Activated T-cell treated with anti-CD3 and anti-CD28 coated beads, Interleukin-2, amount 50 U/mL, for 24 hours (primary cell): ENCODE data around the gene GLCE.

ENCODE experiments used
- DNase-seq: peaks from one replicate; pipeline ENCODE4 v3.0.0-alpha.2; 2020
- H3K27ac Mint-ChIP-seq: 2 replicates; pipeline ENCODE4 v1.8.0; 2020; ENCODE audit warnings: mild to moderate bottlenecking, mixed read lengths
- H3K27me3 Mint-ChIP-seq: 2 replicates; pipeline ENCODE4 v1.8.0; 2020; ENCODE audit warnings: mixed read lengths
- H3K36me3 Mint-ChIP-seq: 2 replicates; pipeline ENCODE4 v1.8.0; 2020; ENCODE audit warnings: low read depth, mixed read lengths
- H3K4me1 Mint-ChIP-seq: 2 replicates; pipeline ENCODE4 v1.8.0; 2020; ENCODE audit warnings: low read depth, mixed read lengths
- H3K4me3 Mint-ChIP-seq: 2 replicates; pipeline ENCODE4 v1.8.0; 2020; ENCODE audit warnings: mild to moderate bottlenecking, moderate library complexity, mixed read lengths
- H3K9me3 Mint-ChIP-seq: 2 replicates; pipeline ENCODE4 v1.8.0; 2020; ENCODE audit warnings: mixed read lengths

GLCE gene

GRCh38 chr15:69160141-69160993, at the start of gene GLCE:
Gene GLCE, plus strand, starts transcription at chr15:69160635. Its CDS starts 95,172 bp downstream, at chr15:69255807.
- H3K4me1 Mint-ChIP-seq: peaks cover 16% of the 10 kb centered on the region
- H3K36me3 Mint-ChIP-seq: peaks cover 5% of the 10 kb centered on the region
- peaks cover 12% of the 10 kb centered on the region for H3K27me3 Mint-ChIP-seq

GRCh38 chr15:69114331-69114928, 46.0 kb upstream of the GLCE start:
- Mint-ChIP-seq H3K4me1 (peaks cover 13% of the 10 kb centered on the region), H3K4me3 (no peak overlapping the region), H3K27ac (no peak overlapping the region), H3K27me3 (peaks cover 51% of the 10 kb centered on the region), H3K9me3 (no peaks in the 10 kb centered on the region), H3K36me3 (no peaks in the 10 kb centered on the region)
- DNase-seq: no peak

More at GRCh38 chr15:69160141-69160993, at the start of gene GLCE:
- DNase-seq: peak; percentile 95
- H3K4me3 Mint-ChIP-seq: peak within 1 kb of the TSS; percentile 92
- peak within 1 kb of the TSS; percentile 78 for H3K27ac Mint-ChIP-seq
- no peaks in the 10 kb centered on the region for H3K9me3 Mint-ChIP-seq

- Mint-ChIP-seq H3K27ac (no peak overlapping the region), H3K36me3 (no peaks in the 10 kb centered on the region), H3K4me1 (peaks cover 13% of the 10 kb centered on the region), H3K27me3 (peaks cover 51% of the 10 kb centered on the region), H3K4me3 (no peak overlapping the region), H3K9me3 (no peaks in the 10 kb centered on the region)
- no peak for DNase-seq
These were observed 45.4 kb upstream of the GLCE start for GRCh38 chr15:69115031-69115430.

GRCh38 chr15:69116391-69116790, 44.0 kb upstream of the GLCE start:
- DNase-seq: no peak
- H3K27ac Mint-ChIP-seq: no peak overlapping the region
- no peaks in the 10 kb centered on the region for H3K9me3 Mint-ChIP-seq
- H3K4me1 Mint-ChIP-seq: peaks cover 13% of the 10 kb centered on the region
- H3K27me3 Mint-ChIP-seq: peaks cover 51% of the 10 kb centered on the region
- H3K36me3 Mint-ChIP-seq: no peaks in the 10 kb centered on the region
- H3K4me3 Mint-ChIP-seq: no peak overlapping the region

- DNase-seq: no peak
- no peak overlapping the region for H3K27ac Mint-ChIP-seq
- H3K4me1 Mint-ChIP-seq: peaks cover 13% of the 10 kb centered on the region
- no peak overlapping the region for H3K4me3 Mint-ChIP-seq
- no peaks in the 10 kb centered on the region for H3K9me3 Mint-ChIP-seq
- H3K36me3 Mint-ChIP-seq: no peaks in the 10 kb centered on the region
- peaks cover 51% of the 10 kb centered on the region for H3K27me3 Mint-ChIP-seq
These were observed 43.0 kb upstream of the GLCE start for GRCh38 chr15:69117431-69117871.

- no peak overlapping the region for H3K4me3 Mint-ChIP-seq
- H3K27me3 Mint-ChIP-seq: peaks cover 51% of the 10 kb centered on the region
These were observed 42.3 kb upstream of the GLCE start for GRCh38 chr15:69118089-69118488.

GRCh38 chr15:69119001-69119400, 41.4 kb upstream of the GLCE start:
- Mint-ChIP-seq H3K27me3 (peaks cover 43% of the 10 kb centered on the region), H3K4me3 (no peak overlapping the region)

More at GRCh38 chr15:69118089-69118488, 42.3 kb upstream of the GLCE start:
- no peak for DNase-seq
- Mint-ChIP-seq H3K36me3 (no peaks in the 10 kb centered on the region), H3K4me1 (peaks cover 13% of the 10 kb centered on the region), H3K27ac (no peak overlapping the region), H3K9me3 (no peaks in the 10 kb centered on the region)

GRCh38 chr15:69119683-69120395, 40.6 kb upstream of the GLCE start:
- Mint-ChIP-seq H3K36me3 (no peaks in the 10 kb centered on the region), H3K4me3 (no peak overlapping the region), H3K9me3 (no peaks in the 10 kb centered on the region), H3K4me1 (no peaks in the 10 kb centered on the region), H3K27me3 (peaks cover 34% of the 10 kb centered on the region), H3K27ac (no peak overlapping the region)
- DNase-seq: no peak

More at GRCh38 chr15:69119001-69119400, 41.4 kb upstream of the GLCE start:
- Mint-ChIP-seq H3K9me3 (no peaks in the 10 kb centered on the region), H3K4me1 (peaks cover 7% of the 10 kb centered on the region), H3K27ac (no peak overlapping the region), H3K36me3 (no peaks in the 10 kb centered on the region)
- DNase-seq: no peak

- peaks cover 27% of the 10 kb centered on the region for H3K27me3 Mint-ChIP-seq
- no peaks in the 10 kb centered on the region for H3K4me1 Mint-ChIP-seq
- H3K4me3 Mint-ChIP-seq: no peak overlapping the region
- H3K36me3 Mint-ChIP-seq: no peaks in the 10 kb centered on the region
- H3K9me3 Mint-ChIP-seq: no peaks in the 10 kb centered on the region
- DNase-seq: no peak
- no peak overlapping the region for H3K27ac Mint-ChIP-seq
These were observed 39.7 kb upstream of the GLCE start for GRCh38 chr15:69120732-69121131.

- peaks cover 21% of the 10 kb centered on the region for H3K27me3 Mint-ChIP-seq
- H3K9me3 Mint-ChIP-seq: no peaks in the 10 kb centered on the region
- no peaks in the 10 kb centered on the region for H3K36me3 Mint-ChIP-seq
- no peak for DNase-seq
- no peak overlapping the region for H3K27ac Mint-ChIP-seq
- H3K4me3 Mint-ChIP-seq: no peak overlapping the region
- H3K4me1 Mint-ChIP-seq: peaks cover 2% of the 10 kb centered on the region
These were observed 39.1 kb upstream of the GLCE start for GRCh38 chr15:69121198-69121828.

GRCh38 chr15:69125236-69125635, 35.2 kb upstream of the GLCE start:
- Mint-ChIP-seq H3K4me1 (peaks cover 2% of the 10 kb centered on the region), H3K36me3 (no peaks in the 10 kb centered on the region), H3K9me3 (no peaks in the 10 kb centered on the region), H3K4me3 (no peak overlapping the region), H3K27ac (no peak overlapping the region), H3K27me3 (no peaks in the 10 kb centered on the region)
- DNase-seq: no peak

GRCh38 chr15:69126054-69126469, 34.4 kb upstream of the GLCE start:
- H3K9me3 Mint-ChIP-seq: no peaks in the 10 kb centered on the region
- DNase-seq: no peak
- H3K27ac Mint-ChIP-seq: no peak overlapping the region
- no peak overlapping the region for H3K4me3 Mint-ChIP-seq
- no peaks in the 10 kb centered on the region for H3K36me3 Mint-ChIP-seq
- no peaks in the 10 kb centered on the region for H3K27me3 Mint-ChIP-seq
- peaks cover 2% of the 10 kb centered on the region for H3K4me1 Mint-ChIP-seq

- no peak overlapping the region for H3K4me3 Mint-ChIP-seq
- H3K9me3 Mint-ChIP-seq: no peaks in the 10 kb centered on the region
- DNase-seq: no peak
- H3K27ac Mint-ChIP-seq: no peak overlapping the region
- no peaks in the 10 kb centered on the region for H3K27me3 Mint-ChIP-seq
- H3K36me3 Mint-ChIP-seq: no peaks in the 10 kb centered on the region
- peaks cover 2% of the 10 kb centered on the region for H3K4me1 Mint-ChIP-seq
These were observed 33.1 kb upstream of the GLCE start for GRCh38 chr15:69127306-69127705.

- DNase-seq: no peak
- H3K27me3 Mint-ChIP-seq: no peaks in the 10 kb centered on the region
- H3K36me3 Mint-ChIP-seq: no peaks in the 10 kb centered on the region
- no peak overlapping the region for H3K27ac Mint-ChIP-seq
- H3K4me3 Mint-ChIP-seq: no peak overlapping the region
- no peaks in the 10 kb centered on the region for H3K9me3 Mint-ChIP-seq
- H3K4me1 Mint-ChIP-seq: peaks cover 2% of the 10 kb centered on the region
These were observed 31.6 kb upstream of the GLCE start for GRCh38 chr15:69128667-69129311.
